ENCODE data around the gene PROM1.
A peak's percentile ranks its signal among the peaks of the same experiment; 100 is the strongest.

Gene PROM1

GRCh38 chr4:16026160-16026761, 57.6 kb downstream of the PROM1 start:
- DNase-seq (ENCODE audit: low read depth), result peak; percentile 19

GRCh38 chr4:16025268-16025667, 58.6 kb downstream of the PROM1 start:
- no peak for DNase-seq (ENCODE audit: low read depth)

GRCh38 chr4:16023776-16024408, 59.9 kb downstream of the PROM1 start:
- DNase-seq (ENCODE audit: low read depth), result no peak

GRCh38 chr4:16021804-16022560, 61.8 kb downstream of the PROM1 start:
- no peak for DNase-seq (ENCODE audit: low read depth)

- no peak for DNase-seq (ENCODE audit: low read depth)
These were observed 64.2 kb downstream of the PROM1 start for GRCh38 chr4:16019649-16020048.

- DNase-seq (ENCODE audit: low read depth), result no peak
These were observed 65.0 kb downstream of the PROM1 start for GRCh38 chr4:16018841-16019240.

GRCh38 chr4:16018061-16018676, 65.7 kb downstream of the PROM1 start:
- no peak for DNase-seq (ENCODE audit: low read depth)

- no peak for DNase-seq (ENCODE audit: low read depth)
These were observed 67.3 kb downstream of the PROM1 start for GRCh38 chr4:16016536-16016935.

GRCh38 chr4:16011173-16011572, 72.7 kb downstream of the PROM1 start:
- DNase-seq (ENCODE audit: low read depth), result no peak

GRCh38 chr4:16009153-16009552, 74.7 kb downstream of the PROM1 start:
- no peak for DNase-seq (ENCODE audit: low read depth)

GRCh38 chr4:16007471-16008095, 76.2 kb downstream of the PROM1 start:
- no peak for DNase-seq (ENCODE audit: low read depth)

- DNase-seq (ENCODE audit: low read depth), result no peak
These were observed 76.9 kb downstream of the PROM1 start for GRCh38 chr4:16006771-16007446.

GRCh38 chr4:16005676-16006075, 78.1 kb downstream of the PROM1 start:
- no peak for DNase-seq (ENCODE audit: low read depth)

GRCh38 chr4:16001484-16001858, 82.4 kb downstream of the PROM1 start:
- DNase-seq (ENCODE audit: low read depth), result peak; percentile 25

GRCh38 chr4:16000708-16001483, 82.9 kb downstream of the PROM1 start:
- DNase-seq (ENCODE audit: low read depth), result no peak

GRCh38 chr4:15996773-15997172, 87.0 kb downstream of the PROM1 start:
- DNase-seq (ENCODE audit: low read depth), result no peak

- no peak for DNase-seq (ENCODE audit: low read depth)
These were observed 88.0 kb downstream of the PROM1 start for GRCh38 chr4:15995826-15996225.

- no peak for DNase-seq (ENCODE audit: low read depth)
These were observed 91.7 kb downstream of the PROM1 start for GRCh38 chr4:15992167-15992485.

GRCh38 chr4:15990570-15991285, 93.1 kb downstream of the PROM1 start:
- DNase-seq (ENCODE audit: low read depth), result no peak

GRCh38 chr4:15989424-15989823, 94.4 kb downstream of the PROM1 start:
- DNase-seq (ENCODE audit: low read depth), result no peak

GRCh38 chr4:15988222-15988621, 95.6 kb downstream of the PROM1 start:
- no peak for DNase-seq (ENCODE audit: low read depth)

Data from activated T-cell treated with anti-CD3 and anti-CD28 coated beads for 24 hours (primary cell).